ENCODE measurements around the gene GALNT9. TPM values are rescaled to one million over a fixed set of nuclear protein-coding genes. Genes with fewer than 3 reads are reported as not detected.

GALNT9 gene
- total and polyA plus RNA-seq, 2 donors (not counting 1 experiment from before 2014, with no cell fraction given), result 0.71 to 2.4 TPM

GRCh38 chr12:132319991-132320570, 9.3 kb downstream of the GALNT9 start:
- H3K79me2 ChIP-seq (ENCODE audit: control insufficient read depth, insufficient read depth, low read length), result no peaks in the 10 kb centered on the region
- POLR2A ChIA-PET, result no interaction called here
- WGBS (ENCODE audit: insufficient coverage), result 85% methylated on average over 19 of the region's 29 CpGs
- H3K27me3 Mint-ChIP-seq, result peaks cover 22% of the 10 kb centered on the region
- CTCF ChIA-PET, result no interaction called here
- no peaks in the 10 kb centered on the region for H3K9me3 Mint-ChIP-seq (ENCODE audit: insufficient read depth)
- H3K4me2 ChIP-seq (replicated peaks; ENCODE audit: low read depth, low read length, poor library complexity, severe bottlenecking), result no peak overlapping the region
- no peak for ATAC-seq (ENCODE audit: low read depth)
- TF ChIP-seq EZH2 (IDR thresholded peaks at IDR 0.05; ENCODE audit: borderline replicate concordance, insufficient read depth, low read depth, low read length, poor library complexity, severe bottlenecking), result no peak
- TF ChIP-seq, protein P1, sequence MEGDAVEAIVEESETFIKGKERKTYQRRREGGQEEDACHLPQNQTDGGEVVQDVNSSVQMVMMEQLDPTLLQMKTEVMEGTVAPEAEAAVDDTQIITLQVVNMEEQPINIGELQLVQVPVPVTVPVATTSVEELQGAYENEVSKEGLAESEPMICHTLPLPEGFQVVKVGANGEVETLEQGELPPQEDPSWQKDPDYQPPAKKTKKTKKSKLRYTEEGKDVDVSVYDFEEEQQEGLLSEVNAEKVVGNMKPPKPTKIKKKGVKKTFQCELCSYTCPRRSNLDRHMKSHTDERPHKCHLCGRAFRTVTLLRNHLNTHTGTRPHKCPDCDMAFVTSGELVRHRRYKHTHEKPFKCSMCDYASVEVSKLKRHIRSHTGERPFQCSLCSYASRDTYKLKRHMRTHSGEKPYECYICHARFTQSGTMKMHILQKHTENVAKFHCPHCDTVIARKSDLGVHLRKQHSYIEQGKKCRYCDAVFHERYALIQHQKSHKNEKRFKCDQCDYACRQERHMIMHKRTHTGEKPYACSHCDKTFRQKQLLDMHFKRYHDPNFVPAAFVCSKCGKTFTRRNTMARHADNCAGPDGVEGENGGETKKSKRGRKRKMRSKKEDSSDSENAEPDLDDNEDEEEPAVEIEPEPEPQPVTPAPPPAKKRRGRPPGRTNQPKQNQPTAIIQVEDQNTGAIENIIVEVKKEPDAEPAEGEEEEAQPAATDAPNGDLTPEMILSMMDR (IDR thresholded peaks at IDR 0.05), result no peak
- no peak overlapping the region for H3K27ac ChIP-seq (ENCODE audit: low read length in 2 of 2)
- H2AFZ ChIP-seq (ENCODE audit: insufficient read depth, low read depth, low read length, poor library complexity, severe bottlenecking), result no peak overlapping the region
- no peaks in the 10 kb centered on the region for H3K4me1 ChIP-seq (ENCODE audit: control insufficient read depth in 2 of 2, insufficient read depth in 2 of 2, low read length in 2 of 2)
- no peak for DNase-seq
- no peaks in the 10 kb centered on the region for H3K4me1 Mint-ChIP-seq
- H3K27me3 ChIP-seq (replicated peaks in 1 of 4; ENCODE audit: control extremely low read depth in 1 of 4, control insufficient read depth in 3 of 4, insufficient read depth in 4 of 4, low read length in 3 of 4), result peaks cover 0 to 3% (median 0%) of the 10 kb centered on the region in 4 experiments
- H3K27ac Mint-ChIP-seq, result no peak overlapping the region
- no peaks in the 10 kb centered on the region for H4K20me1 ChIP-seq (ENCODE audit: control insufficient read depth, insufficient read depth, low read length, poor library complexity, severe bottlenecking)
- no peak overlapping the region for H3K4me3 ChIP-seq (ENCODE audit: control extremely low read depth in 1 of 5, extremely low read depth in 1 of 5, insufficient read depth in 1 of 5, low read depth in 2 of 5, low read length in 4 of 5)
- no peaks in the 10 kb centered on the region for H3K36me3 ChIP-seq (replicated peaks in 1 of 2; ENCODE audit: control extremely low read depth in 1 of 2, control insufficient read depth in 1 of 2, extremely low read depth in 1 of 2, insufficient read depth in 2 of 2, low read length in 1 of 2)
- no peaks in the 10 kb centered on the region for H3K9me3 ChIP-seq (ENCODE audit: control extremely low read depth in 1 of 3, control insufficient read depth in 2 of 3, insufficient read depth in 1 of 3, low read length in 2 of 3)
- H3K9ac ChIP-seq (ENCODE audit: low read length), result no peak overlapping the region
- no peak overlapping the region for H3K4me3 Mint-ChIP-seq
- intact Hi-C loops (cut with micrococcal nuclease), result no loop called here

DNA sequence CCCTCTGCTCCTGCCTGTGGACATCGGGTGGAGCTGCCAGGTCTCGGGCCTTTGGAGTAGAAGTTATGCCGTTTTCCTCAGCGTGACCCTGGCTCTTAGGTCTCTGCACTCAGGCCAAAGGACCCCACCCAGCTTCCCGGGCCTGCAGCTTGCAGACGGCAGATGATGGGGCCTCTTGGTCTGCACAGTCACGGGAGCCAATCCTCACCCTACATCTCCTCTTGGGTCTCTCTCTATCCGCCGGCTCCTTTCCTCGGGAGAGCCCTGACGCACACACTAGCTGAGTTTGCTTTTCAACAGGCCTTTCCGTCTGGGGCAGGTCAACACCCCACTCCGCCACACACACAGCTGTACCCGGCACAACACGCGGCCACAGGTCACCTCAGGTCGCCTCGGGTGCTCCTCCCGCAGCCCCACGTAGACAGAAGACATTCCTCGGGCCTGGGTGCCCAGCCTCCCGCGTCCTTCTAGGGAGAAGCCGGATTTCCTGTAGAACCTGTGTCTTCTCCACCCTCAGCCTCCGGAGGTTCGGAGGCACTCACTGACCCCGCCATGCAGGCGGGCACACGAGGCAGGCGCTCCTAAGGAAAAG, 9.9 kb downstream of the GALNT9 start:
- Histone ChIP-seq H3K27ac (ENCODE audit: low read length in 2 of 2) (no peak overlapping the region), H2AFZ (ENCODE audit: insufficient read depth, low read depth, low read length, poor library complexity, severe bottlenecking) (no peak overlapping the region), H3K4me3 (ENCODE audit: control extremely low read depth in 1 of 5, extremely low read depth in 1 of 5, insufficient read depth in 1 of 5, low read depth in 2 of 5, low read length in 4 of 5) (no peak overlapping the region), H3K36me3 (replicated peaks in 1 of 2; ENCODE audit: control extremely low read depth in 1 of 2, control insufficient read depth in 1 of 2, extremely low read depth in 1 of 2, insufficient read depth in 2 of 2, low read length in 1 of 2) (no peaks in the 10 kb centered on the region), H3K27me3 (replicated peaks in 1 of 4; ENCODE audit: control extremely low read depth in 1 of 4, control insufficient read depth in 3 of 4, insufficient read depth in 4 of 4, low read length in 3 of 4) (peaks cover 0 to 3% (median 0%) of the 10 kb centered on the region in 4 experiments), H3K9ac (ENCODE audit: low read length) (no peak overlapping the region), H3K9me3 (ENCODE audit: control extremely low read depth in 1 of 3, control insufficient read depth in 2 of 3, insufficient read depth in 1 of 3, low read length in 2 of 3) (peaks cover 0 to 4% (median 0%) of the 10 kb centered on the region in 3 donors), H3K4me2 (replicated peaks; ENCODE audit: low read depth, low read length, poor library complexity, severe bottlenecking) (no peak overlapping the region), H3K4me1 (ENCODE audit: control insufficient read depth in 2 of 2, insufficient read depth in 2 of 2, low read length in 2 of 2) (no peaks in the 10 kb centered on the region), H3K79me2 (ENCODE audit: control insufficient read depth, insufficient read depth, low read length) (no peaks in the 10 kb centered on the region), H4K20me1 (ENCODE audit: control insufficient read depth, insufficient read depth, low read length, poor library complexity, severe bottlenecking) (no peaks in the 10 kb centered on the region)
- Mint-ChIP-seq H3K27me3 (peaks cover 20% of the 10 kb centered on the region), H3K9me3 (ENCODE audit: insufficient read depth) (no peaks in the 10 kb centered on the region), H3K27ac (no peak overlapping the region), H3K4me1 (no peaks in the 10 kb centered on the region), H3K4me3 (no peak overlapping the region)
- ATAC-seq (ENCODE audit: low read depth), result no peak
- no peak for TF ChIP-seq EZH2 (IDR thresholded peaks at IDR 0.05; ENCODE audit: borderline replicate concordance, insufficient read depth, low read depth, low read length, poor library complexity, severe bottlenecking)
- TF ChIP-seq, protein P1 (IDR thresholded peaks at IDR 0.05), result no peak
- CTCF ChIA-PET, result no interaction called here
- DNase-seq, result no peak
- intact Hi-C loops (cut with micrococcal nuclease), result no loop called here
- POLR2A ChIA-PET, result no interaction called here
- 81% methylated on average over 30 of the region's 30 CpGs for WGBS (ENCODE audit: insufficient coverage)

Data from B cell (primary cell).